ENCODE data around the gene TREM2. TPM values are rescaled to one million over a fixed set of nuclear protein-coding genes. Genes with fewer than 3 reads are reported as not detected.
"Not testable (repeated sequence)": the region's sequence is repeated elsewhere in the genome, so short reads cannot be mapped to it uniquely, and the experiment has no call there.

TREM2 gene
- total and polyA plus RNA-seq, 10 of the 15 experiments (the other 5 are each of a cell fraction or from before 2014, with no cell fraction given), result not detected

- in situ Hi-C loops (cut with MboI); FAIRE-seq; BruUV-seq (replicated peaks); H3K27ac ChIP-seq (ENCODE audit: control insufficient read depth, insufficient read depth); H3K4me2 ChIP-seq (ENCODE audit: control insufficient read depth, insufficient read depth); H2AFZ ChIP-seq (ENCODE audit: control insufficient read depth, low read depth, low read length); H3K79me2 ChIP-seq (ENCODE audit: control insufficient read depth, insufficient read depth, low read length); H3K4me1 ChIP-seq (ENCODE audit: control insufficient read depth, insufficient read depth, low read length); H3K27me3 ChIP-seq (replicated peaks in 1 of 2; ENCODE audit: control insufficient read depth in 2 of 2, insufficient read depth in 2 of 2, low read length in 1 of 2); H3K4me3 ChIP-seq; H4K20me1 ChIP-seq (ENCODE audit: control insufficient read depth, insufficient read depth); intact Hi-C loops (cut with micrococcal nuclease; ENCODE audit: unreplicated experiment); ATAC-seq; H3K9ac ChIP-seq (ENCODE audit: control insufficient read depth, insufficient read depth, low read length); H3K36me3 ChIP-seq (ENCODE audit: control insufficient read depth in 2 of 2, insufficient read depth in 2 of 2, low read length in 1 of 2); RAD21 ChIA-PET (ENCODE audit: unreplicated experiment); DNase-seq (ENCODE audit: low read depth, low spot score); POLR2A ChIA-PET: not testable (repeated sequence)
- ChIA-PET CTCF (interaction anchor here (0.6 to 2.2 kb wide), 6 partner anchors 8 to 145 kb away, joined by 3 to 9 read pairs (median 3); no protein-coding TSS in a partner anchor), SMC1A (ENCODE audit: uncharacterized antibody, unreplicated experiment) (interaction anchor here (0.7 to 2.1 kb wide), 3 partner anchors 7 to 129 kb away, joined by 3 to 5 read pairs (median 3); no protein-coding TSS in a partner anchor)
- peaks cover 17% of the 10 kb centered on the region for H3K9me3 ChIP-seq (replicated peaks; ENCODE audit: control insufficient read depth, insufficient read depth, low read length)
- 0 out of 2 replicates have a peak, but pooled peaks have one; percentile 25 for TF ChIP-seq PKNOX1 (IDR thresholded peaks at IDR 0.05)
These were observed 26.1 kb upstream of the TREM2 start for GRCh38 chr6:41189046-41189445.

- FAIRE-seq (no peak), DNase-seq (ENCODE audit: low read depth, low spot score) (no peak), ATAC-seq (no peak)
- ChIA-PET RAD21 (ENCODE audit: unreplicated experiment) (no interaction called here), POLR2A (interaction anchor here (0.5 kb wide), 1 partner anchor 1627 kb away, joined by 4 read pairs; no protein-coding TSS in a partner anchor), SMC1A (ENCODE audit: uncharacterized antibody, unreplicated experiment) (interaction anchor here (0.7 to 2.1 kb wide), 5 partner anchors 9 to 130 kb away, joined by 3 to 5 read pairs (median 3); no protein-coding TSS in a partner anchor), CTCF (interaction anchor here (0.6 to 2.2 kb wide), 6 partner anchors 9 to 146 kb away, joined by 3 to 9 read pairs (median 3); no protein-coding TSS in a partner anchor)
- no peak overlapping the region for H3K27ac ChIP-seq (ENCODE audit: control insufficient read depth, insufficient read depth)
- no peak for TF ChIP-seq SIX5 (IDR thresholded peaks at IDR 0.05; ENCODE audit: low read depth, low read length, severe bottlenecking)
- TF ChIP-seq PBX3 (IDR thresholded peaks at IDR 0.05; ENCODE audit: insufficient replicate concordance, low read depth, low read length), result no peak
- no peak for TF ChIP-seq WRNIP1 (IDR thresholded peaks at IDR 0.05; ENCODE audit: borderline replicate concordance, low read depth, low read length)
- no peak for TF ChIP-seq ELK1 (IDR thresholded peaks at IDR 0.05; ENCODE audit: low read depth, low read length)
- TF ChIP-seq ZNF384 (IDR thresholded peaks at IDR 0.05; ENCODE audit: borderline replicate concordance, low read depth, low read length), result no peak
- TF ChIP-seq ETV6 (conservative IDR thresholded peaks at IDR 0.05 in 1 of 2, IDR thresholded peaks at IDR 0.05 in 1 of 2; ENCODE audit: borderline replicate concordance in 1 of 2, low read depth in 1 of 2), result no peak
- WGBS (ENCODE audit: insufficient coverage, insufficient replicate concordance, low lambda C conversion rate, missing lambda C conversion rate), result 64% methylated on average over 8 of the region's 8 CpGs
- peaks cover 0 to 4% of the 10 kb centered on the region in 2 experiments; a peak in 2 of 4 replicates for H3K36me3 ChIP-seq (ENCODE audit: control insufficient read depth in 2 of 2, insufficient read depth in 2 of 2, low read length in 1 of 2)
- H2AFZ ChIP-seq (ENCODE audit: control insufficient read depth, low read depth, low read length), result no peak overlapping the region
- H3K9me3 ChIP-seq (replicated peaks; ENCODE audit: control insufficient read depth, insufficient read depth, low read length), result peaks cover 17% of the 10 kb centered on the region
- intact Hi-C loops (cut with micrococcal nuclease; ENCODE audit: unreplicated experiment), result no loop called here
- no peaks in the 10 kb centered on the region for H3K27me3 ChIP-seq (replicated peaks in 1 of 2; ENCODE audit: control insufficient read depth in 2 of 2, insufficient read depth in 2 of 2, low read length in 1 of 2)
- no peaks in the 10 kb centered on the region for H3K79me2 ChIP-seq (ENCODE audit: control insufficient read depth, insufficient read depth, low read length)
- in situ Hi-C loops (cut with MboI), result no loop called here
- H4K20me1 ChIP-seq (ENCODE audit: control insufficient read depth, insufficient read depth), result no peaks in the 10 kb centered on the region
- H3K4me3 ChIP-seq, result no peak overlapping the region
- H3K9ac ChIP-seq (ENCODE audit: control insufficient read depth, insufficient read depth, low read length), result no peak overlapping the region
- no TSS peak for BruUV-seq (replicated peaks)
- H3K4me1 ChIP-seq (ENCODE audit: control insufficient read depth, insufficient read depth, low read length), result no peaks in the 10 kb centered on the region
- H3K4me2 ChIP-seq (ENCODE audit: control insufficient read depth, insufficient read depth), result no peak overlapping the region
These were observed 25.3 kb upstream of the TREM2 start for GRCh38 chr6:41187924-41188886.
